ENCODE results near the gene RLBP1. TPM values are rescaled to one million over a fixed set of nuclear protein-coding genes. Genes with fewer than 3 reads are reported as not detected.

Gene RLBP1
- total RNA-seq, 4 donors from 2014 or later, result not detected

GRCh38 chr15:89218531-89218930 is 2.8 kb downstream of the RLBP1 start:
- H3K27me3 ChIP-seq, result no peaks in the 10 kb centered on the region
- TF ChIP-seq POLR2A (IDR thresholded peaks at IDR 0.05) (no peak), CTCF (IDR thresholded peaks at IDR 0.05 in 4 of 5, conservative IDR thresholded peaks at IDR 0.05 in 1 of 5) (no peak)
- in situ Hi-C loops (cut with MboI; ENCODE audit: low sequenced_read_pairs in 4 of 4), result loop anchor here in 1 of 4 donors (25.0 kb wide), 1 partner anchor 219 kb away; no protein-coding TSS in a partner anchor
- no peaks in the 10 kb centered on the region for H3K9me3 ChIP-seq
- H3K4me3 ChIP-seq, result no peak overlapping the region
- H3K4me1 ChIP-seq, result no peaks in the 10 kb centered on the region
- DNase-seq, result no peak
- H3K27ac ChIP-seq, result no peak overlapping the region
- ATAC-seq, result no peak
- no peaks in the 10 kb centered on the region for H3K36me3 ChIP-seq
- intact Hi-C loops (cut with DNase I; ENCODE audit: low total_unique reads), result no loop called here

- no peaks in the 10 kb centered on the region for H3K36me3 ChIP-seq
- no peaks in the 10 kb centered on the region for H3K9me3 ChIP-seq
- no peaks in the 10 kb centered on the region for H3K27me3 ChIP-seq
- intact Hi-C loops (cut with DNase I; ENCODE audit: low total_unique reads), result no loop called here
- H3K4me1 ChIP-seq, result no peaks in the 10 kb centered on the region
- in situ Hi-C loops (cut with MboI; ENCODE audit: low sequenced_read_pairs in 4 of 4), result loop anchor here in 1 of 4 donors (25.0 kb wide), 1 partner anchor 219 kb away; no protein-coding TSS in a partner anchor
- H3K4me3 ChIP-seq, result no peak overlapping the region
- no peak for ATAC-seq
- H3K27ac ChIP-seq, result no peak overlapping the region
- DNase-seq, result no peak
- no peak for TF ChIP-seq CTCF (IDR thresholded peaks at IDR 0.05 in 4 of 5, conservative IDR thresholded peaks at IDR 0.05 in 1 of 5)
- no peak for TF ChIP-seq POLR2A (IDR thresholded peaks at IDR 0.05)
Observed at GRCh38 chr15:89217686-89218376, 3.5 kb downstream of the RLBP1 start.

GRCh38 chr15:89217031-89217430 is 4.3 kb downstream of the RLBP1 start:
- in situ Hi-C loops (cut with MboI; ENCODE audit: low sequenced_read_pairs in 4 of 4), result loop anchor here in 1 of 4 donors (25.0 kb wide), 1 partner anchor 220 kb away; no protein-coding TSS in a partner anchor
- Histone ChIP-seq H3K9me3 (no peaks in the 10 kb centered on the region), H3K4me1 (no peaks in the 10 kb centered on the region), H3K27ac (no peak overlapping the region), H3K27me3 (no peaks in the 10 kb centered on the region), H3K36me3 (no peaks in the 10 kb centered on the region), H3K4me3 (no peak overlapping the region)
- ATAC-seq (no peak), DNase-seq (no peak)
- no peak for TF ChIP-seq POLR2A (IDR thresholded peaks at IDR 0.05)
- no peak for TF ChIP-seq CTCF (IDR thresholded peaks at IDR 0.05 in 4 of 5, conservative IDR thresholded peaks at IDR 0.05 in 1 of 5)
- intact Hi-C loops (cut with DNase I; ENCODE audit: low total_unique reads), result no loop called here

GRCh38 chr15:89215627-89216026 is 5.8 kb downstream of the RLBP1 start:
- ATAC-seq, result no peak
- no peak overlapping the region for H3K27ac ChIP-seq
- TF ChIP-seq POLR2A (IDR thresholded peaks at IDR 0.05) (no peak), CTCF (IDR thresholded peaks at IDR 0.05 in 4 of 5, conservative IDR thresholded peaks at IDR 0.05 in 1 of 5) (no peak)
- no peaks in the 10 kb centered on the region for H3K27me3 ChIP-seq
- no peaks in the 10 kb centered on the region for H3K9me3 ChIP-seq
- intact Hi-C loops (cut with DNase I; ENCODE audit: low total_unique reads), result no loop called here
- H3K36me3 ChIP-seq, result no peaks in the 10 kb centered on the region
- in situ Hi-C loops (cut with MboI; ENCODE audit: low sequenced_read_pairs in 4 of 4), result loop anchor here in 1 of 4 donors (25.0 kb wide), 1 partner anchor 222 kb away; no protein-coding TSS in a partner anchor
- DNase-seq, result no peak
- H3K4me3 ChIP-seq, result no peak overlapping the region
- no peaks in the 10 kb centered on the region for H3K4me1 ChIP-seq

Data from gastrocnemius medialis (tissue), 4 donors.